NCI-H2081 treated with DMSO at 0.1 percent for 48 hours (cell line): ENCODE measurements around the gene EFNA3.

Experiments
- DNase-seq: peaks from one replicate; lab custom pipeline; 2025; lab: John Stamatoyannopoulos, UW

Gene EFNA3, protein sequence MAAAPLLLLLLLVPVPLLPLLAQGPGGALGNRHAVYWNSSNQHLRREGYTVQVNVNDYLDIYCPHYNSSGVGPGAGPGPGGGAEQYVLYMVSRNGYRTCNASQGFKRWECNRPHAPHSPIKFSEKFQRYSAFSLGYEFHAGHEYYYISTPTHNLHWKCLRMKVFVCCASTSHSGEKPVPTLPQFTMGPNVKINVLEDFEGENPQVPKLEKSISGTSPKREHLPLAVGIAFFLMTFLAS

DNA sequence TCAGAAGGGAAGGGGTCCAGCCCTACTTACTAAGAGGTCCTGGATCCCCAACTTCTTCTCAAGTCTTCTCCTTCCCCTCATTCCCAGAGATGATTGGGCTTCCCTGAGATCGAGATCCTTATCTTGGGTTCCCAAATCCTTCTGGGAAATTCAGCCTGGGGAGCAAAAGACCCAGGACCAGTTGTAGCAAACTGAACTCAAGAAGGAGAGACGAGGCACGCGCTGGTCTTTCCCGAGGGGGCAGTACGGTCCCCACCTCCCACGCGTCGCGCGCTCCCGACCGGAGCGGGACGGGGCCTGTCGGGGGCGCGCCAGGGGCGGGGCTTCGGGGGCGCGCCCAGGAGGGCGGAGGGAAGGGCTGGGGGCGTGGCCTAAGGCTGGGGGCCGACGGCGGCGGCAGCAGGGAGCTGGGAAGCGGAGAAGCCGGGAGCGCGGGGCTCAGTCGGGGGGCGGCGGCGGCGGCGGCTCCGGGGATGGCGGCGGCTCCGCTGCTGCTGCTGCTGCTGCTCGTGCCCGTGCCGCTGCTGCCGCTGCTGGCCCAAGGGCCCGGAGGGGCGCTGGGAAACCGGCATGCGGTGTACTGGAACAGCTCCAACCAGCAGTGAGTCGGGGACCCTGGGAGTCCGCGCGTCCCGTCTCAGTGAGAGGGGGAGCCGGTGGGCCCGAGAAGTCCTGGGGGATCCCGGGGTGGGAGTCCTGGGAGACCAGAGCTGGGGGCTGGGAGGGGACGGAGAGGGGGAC, at the start of gene EFNA3:
TSS of gene EFNA3 (plus strand) at position 369 of the 741 bp plus-strand sequence. CDS start at position 474, 105 bp downstream.
- no peak for DNase-seq

DNA sequence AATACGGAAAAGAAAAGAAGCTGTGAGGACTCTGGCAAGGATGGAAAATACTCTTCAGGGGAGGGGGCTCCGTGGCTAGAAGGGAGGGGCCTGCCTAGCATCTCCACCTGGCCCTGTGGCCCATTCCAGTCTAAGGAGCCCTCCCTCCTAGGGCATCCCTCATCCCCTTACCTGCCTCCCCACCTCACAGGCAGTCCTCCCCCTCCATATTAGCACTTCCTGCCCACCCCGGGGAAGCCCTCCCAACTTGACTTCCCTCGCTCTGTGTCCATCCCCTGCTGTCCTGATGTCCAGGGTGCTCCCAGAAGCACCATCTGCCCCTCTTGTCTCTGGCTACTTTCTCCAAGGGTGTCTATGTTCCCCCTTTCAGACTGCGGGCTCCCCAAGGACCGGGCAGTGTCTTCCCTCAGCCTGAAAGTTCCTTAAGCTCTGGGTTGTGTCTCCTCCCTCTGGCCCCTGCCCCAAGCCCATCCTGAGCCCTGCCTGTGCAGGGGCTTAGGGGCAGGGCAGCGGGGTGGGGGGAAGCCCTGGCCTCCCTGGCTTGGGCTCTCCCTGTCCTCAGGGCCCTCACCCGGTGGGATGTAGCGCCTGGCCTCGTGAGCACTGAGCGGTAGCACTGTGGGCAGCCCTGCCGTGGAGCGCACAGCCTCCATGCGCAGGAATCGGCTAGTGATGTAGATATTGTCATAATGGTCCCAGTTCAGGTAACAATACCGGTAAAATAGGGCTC, 49.0 kb upstream of the EFNA3 start:
- no peak for DNase-seq

DNA sequence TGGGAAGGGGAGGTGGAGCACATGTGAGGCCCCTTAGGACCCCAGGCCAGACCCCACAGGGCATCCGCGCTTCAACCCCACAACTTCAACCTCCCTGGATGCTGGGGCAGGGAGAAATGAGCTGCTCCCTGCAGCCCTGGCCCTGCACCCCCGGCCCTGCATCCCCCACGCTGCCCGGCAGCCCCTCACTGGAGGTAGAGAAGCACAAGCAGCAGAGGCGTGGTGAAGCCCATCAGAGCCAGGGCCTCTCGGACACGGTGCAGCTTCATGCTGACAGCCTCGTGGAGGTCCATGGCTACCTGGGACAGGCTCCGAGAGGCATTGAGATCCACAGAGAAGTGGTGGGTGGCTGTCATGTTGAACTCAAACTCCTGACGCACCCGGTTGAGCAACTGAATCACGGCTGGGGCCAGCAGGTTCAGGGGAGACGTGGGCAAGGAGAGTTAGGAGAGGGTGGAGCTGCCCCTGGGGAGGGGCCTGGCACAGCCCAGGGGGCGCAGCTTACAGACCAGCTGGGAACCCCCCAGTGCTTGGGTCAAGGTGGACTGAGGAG, 48.3 kb upstream of the EFNA3 start:
- DNase-seq, result no peak

DNA sequence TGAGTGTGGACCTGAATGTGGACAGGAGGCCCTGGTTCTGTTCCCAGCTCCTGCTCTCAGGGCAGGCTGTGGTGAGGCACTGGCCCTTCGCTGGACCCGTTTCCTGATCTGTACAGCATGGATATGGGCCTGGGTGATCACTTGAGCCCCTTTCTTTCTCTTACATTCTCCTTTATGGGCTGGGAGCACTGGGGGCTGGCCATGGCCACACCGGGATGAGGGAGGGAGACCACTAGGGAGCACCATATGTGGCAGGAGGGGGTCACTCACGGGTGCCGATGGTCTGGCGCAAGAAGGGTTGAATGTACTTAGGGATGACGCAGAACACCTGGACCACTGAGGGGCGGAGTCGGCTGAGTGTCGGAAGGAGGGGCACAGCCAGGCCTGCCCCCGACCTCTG, 47.7 kb upstream of the EFNA3 start:
- no peak for DNase-seq

DNA sequence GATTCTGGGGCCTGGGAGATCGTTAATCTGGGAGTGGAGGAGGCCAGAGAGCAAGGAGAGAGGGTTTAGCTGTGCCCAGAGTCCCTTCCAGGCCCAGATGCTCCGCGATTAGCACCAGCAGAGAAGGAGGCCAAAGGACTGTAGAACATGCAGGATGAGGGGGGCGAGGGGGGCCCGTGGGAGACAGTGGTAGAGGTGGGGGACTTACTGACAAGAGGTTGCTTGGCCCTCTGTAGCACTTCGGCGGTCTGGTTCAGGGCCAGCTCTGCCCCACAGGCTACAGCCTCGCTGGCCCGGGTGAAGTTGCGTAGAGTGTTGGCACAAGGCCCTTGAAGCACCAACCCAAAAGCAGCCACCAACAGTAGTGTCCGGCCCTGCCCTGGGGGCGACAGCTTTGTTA, 45.8 kb upstream of the EFNA3 start:
- no peak for DNase-seq

DNA sequence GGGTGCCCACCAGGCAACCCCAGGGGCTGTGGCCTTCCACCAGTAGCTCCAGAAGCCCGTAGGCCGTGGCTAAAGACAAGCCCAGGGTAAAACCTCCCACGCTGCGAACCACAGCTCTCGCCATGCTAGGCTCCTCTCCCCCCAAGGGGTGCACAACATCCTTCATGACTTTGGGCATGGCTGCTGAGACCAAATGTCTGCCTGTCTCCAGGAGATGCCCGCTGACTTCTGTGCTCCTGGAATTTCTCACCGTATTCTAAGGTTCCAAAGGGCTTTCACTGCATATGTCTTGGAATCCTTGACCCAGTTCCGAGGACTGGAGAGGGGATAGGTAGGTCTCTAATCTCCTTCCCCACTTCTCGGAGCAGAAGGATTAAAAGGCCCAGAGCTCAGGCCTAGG, 45.1 kb upstream of the EFNA3 start, which contains the start of the genes DCST1 and DCST2:
TSS of gene DCST1 (plus strand) at position 301 of the 400 bp plus-strand sequence. CDS start 213 bp downstream, outside the sequence.
TSS of gene DCST2 (minus strand) at position 258 of the 400 bp plus-strand sequence. CDS start at position 178, 80 bp downstream.
- DNase-seq, result no peak

DNA sequence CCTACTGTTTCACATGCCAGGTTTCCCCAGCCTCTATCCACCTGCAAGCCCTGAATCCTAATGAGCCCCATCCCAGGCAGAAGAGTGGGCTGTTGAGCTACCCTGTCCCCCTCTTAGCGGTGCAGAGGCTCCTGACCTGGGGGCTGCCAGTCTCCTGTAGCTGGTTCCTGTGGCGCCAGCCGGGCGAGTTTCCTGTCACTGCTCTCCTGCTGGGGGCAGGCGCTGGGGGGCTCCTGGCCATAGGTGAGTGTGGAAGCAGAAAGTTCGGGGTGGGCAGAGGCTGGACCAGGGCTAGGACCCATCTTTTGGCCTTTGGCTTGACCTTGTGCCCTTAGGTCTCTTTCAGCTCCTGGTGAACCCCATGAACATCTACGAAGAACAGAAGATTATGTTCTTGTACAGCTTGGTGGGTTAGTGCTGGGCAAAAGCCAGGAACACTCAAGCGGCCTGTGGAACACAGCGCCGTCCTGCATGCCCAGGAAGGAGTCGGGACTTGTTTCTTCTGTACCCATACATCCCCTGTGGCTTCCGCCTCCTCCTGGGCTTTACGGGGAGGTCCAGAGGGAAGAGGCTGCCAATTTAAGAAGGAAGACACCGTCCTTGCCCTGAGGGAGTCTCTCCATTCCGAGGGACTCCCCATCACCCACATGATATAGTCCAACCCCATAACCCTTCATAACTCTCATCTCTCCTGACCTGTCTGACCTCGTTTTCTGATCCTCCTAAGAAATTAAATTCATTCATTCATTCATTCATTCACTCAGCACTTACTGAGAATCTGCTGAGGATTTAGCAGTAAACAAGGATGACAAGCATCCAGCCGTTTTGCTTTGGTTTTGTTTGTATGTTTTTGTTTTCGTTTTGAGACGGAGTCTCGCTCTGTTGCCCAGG, 44.1 kb upstream of the EFNA3 start:
- DNase-seq, result no peak

DNA sequence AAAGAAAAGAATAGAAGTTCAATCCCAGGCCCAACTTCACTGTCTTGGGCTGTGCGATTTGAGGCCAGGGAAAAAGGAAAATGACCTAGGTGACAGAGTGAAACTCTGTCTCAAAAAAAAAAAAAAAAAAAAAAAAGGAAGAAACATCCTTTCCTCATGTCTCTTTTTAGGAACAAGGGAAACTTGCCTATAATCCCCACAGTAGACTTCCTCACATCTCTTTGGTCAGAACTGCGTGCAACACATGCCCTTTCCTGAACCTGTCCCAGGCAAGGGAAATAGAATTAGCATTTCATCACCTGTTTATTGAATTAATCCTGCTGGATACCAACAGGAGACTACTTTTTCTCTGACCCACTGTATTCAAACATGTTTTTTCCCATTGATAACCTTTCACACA, 42.7 kb upstream of the EFNA3 start:
- DNase-seq, result no peak

DNA sequence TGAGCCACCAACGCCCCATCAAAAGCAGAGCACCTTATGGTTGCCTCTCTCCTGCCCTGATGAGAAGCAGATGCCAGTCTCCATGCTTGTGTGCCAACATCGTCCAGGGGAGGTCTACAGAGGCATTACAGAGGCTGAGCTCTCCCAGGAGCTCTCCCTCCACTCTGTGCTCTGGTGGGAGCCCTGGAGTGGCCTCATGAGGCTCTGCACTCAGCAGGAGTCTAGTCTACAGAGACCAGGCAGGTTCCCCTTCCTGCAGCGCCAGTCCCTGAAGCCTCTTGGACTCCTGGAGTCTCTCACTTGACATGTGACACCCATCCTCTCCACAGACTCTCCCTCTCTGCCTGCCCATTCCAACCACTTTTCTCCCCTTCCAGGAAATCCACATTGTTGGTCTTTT, 41.6 kb upstream of the EFNA3 start:
- no peak for DNase-seq

DNA sequence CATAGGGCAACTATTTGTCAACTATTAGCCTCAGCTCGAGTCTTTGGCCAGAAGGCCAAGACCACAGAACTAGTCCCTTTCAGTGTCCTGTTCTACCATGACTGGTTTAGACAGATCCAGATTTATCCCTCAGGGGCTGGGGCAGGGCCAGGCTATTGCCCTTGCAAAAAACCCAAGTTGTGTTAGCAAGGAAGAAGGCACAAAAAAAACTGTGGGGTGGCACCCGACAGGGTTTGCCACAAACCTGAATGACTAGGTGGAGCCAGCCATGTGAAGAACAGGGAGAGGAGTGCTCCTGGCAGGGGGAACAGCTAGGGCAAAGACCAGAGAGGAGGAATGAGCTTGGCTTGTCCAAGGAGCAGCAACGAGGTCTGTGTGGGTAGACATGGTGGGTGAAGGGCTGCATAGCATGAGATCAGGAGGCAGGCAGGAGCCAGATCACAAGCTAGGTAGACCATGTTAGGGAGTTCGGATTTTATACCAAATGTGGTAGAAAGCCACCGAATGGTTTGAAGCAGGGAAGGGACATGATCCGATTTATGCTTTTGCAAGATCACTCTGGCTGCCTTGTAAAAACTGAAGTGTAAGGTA, 40.7 kb upstream of the EFNA3 start:
- DNase-seq, result no peak

DNA sequence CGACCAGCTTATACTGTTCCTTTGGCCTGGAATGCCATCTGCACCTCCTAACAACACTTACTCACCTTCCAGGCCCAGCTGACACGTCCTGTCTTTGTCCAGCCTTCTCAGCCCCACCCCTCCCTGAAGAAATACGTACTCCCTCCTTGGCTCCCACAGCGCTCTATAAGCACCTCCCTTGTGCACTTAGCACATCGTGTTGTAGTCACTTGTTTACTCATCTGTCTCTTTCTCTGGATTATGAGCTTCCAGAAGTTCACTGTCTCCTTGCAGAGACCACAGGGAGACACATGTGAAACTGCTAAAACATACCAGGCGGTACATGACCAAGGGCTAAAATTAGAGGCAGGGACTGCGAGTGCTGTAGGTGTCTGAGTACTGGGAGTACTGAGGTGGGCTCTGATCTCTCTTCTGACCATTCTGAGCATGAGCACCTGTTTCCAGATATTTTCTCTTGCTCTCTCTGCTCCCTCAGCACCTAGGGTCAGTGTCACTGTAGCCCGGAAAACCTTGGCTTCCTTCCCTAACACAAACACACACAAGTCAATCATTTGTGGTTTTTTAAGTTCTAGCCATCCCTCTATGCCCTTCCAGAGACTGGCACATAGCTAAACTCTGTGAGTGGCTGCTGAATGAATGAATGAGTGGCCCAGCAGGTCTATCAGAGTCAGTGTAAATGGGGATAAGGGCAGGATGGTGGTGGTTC, 39.9 kb upstream of the EFNA3 start:
- DNase-seq, result no peak

DNA sequence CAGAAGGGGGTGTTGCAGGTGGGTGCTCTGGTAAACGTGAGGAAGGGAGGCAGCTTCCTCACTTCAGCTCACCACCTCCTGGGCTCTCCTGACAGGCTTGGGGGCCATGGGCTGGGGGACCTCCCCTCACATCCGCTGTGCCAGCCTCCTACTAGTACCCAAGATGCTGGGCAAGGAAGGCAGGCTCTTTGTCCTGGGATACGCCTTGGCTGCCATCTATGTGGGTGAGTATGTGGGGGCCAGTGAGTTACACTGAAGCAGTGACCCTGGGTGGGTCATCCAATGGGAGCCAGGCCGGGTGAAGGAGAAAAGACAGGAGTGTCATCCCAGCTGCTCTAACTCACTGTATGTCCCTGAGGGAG, 39.3 kb upstream of the EFNA3 start:
- no peak for DNase-seq

DNA sequence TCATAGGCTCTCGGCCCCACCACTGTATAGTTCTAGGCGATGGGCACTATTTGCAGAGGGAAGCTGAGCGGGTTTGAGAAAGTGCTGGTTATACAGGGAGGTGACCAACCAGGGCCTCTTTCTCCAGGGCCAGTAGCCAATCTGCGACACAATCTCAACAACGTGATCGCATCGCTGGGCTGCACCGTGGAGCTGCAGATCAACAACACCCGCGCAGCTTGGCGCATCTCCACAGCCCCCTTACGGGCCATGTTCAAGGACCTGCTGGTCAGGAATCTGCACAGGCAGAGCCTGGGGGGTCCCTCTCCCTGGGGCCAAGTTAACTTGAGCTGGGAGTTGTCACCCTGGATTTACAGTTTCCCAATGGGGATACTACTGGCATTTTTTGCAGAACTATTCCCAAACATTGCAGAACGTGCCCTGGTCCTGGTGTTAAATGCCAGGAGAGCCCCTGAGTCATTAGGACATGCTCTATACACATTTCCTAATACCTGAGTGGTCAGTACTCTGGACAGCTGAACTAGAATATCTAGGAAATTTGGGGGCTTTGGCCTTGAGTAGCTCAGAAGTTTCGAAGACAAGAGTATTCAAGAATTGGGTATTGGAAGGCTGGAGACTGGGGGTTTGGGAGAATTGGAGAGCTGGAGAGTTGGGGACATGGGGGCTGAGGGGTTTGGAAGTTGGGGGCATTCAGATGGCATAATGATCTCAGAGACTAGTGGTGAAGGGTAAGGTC, 38.1 kb upstream of the EFNA3 start:
- no peak for DNase-seq

DNA sequence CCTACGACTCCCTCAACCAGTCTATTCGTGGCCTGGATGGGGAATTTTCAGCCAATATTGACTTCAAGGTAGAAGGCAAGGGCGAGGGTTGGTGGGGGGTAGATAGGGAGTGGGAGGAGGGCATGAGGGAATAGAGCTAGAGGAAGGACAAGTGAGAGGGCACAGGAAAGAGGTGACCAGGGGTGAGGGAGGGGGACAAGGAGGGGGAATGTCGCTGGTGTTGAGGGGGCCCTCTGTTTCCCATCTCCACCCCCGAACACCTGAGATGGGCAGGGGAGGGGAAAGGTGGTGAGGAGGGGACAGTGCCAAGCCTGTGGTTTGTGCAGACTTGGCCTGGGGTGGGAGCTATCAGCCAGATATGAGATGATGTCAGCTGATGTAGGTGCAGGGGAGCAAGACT, 35.8 kb upstream of the EFNA3 start:
- DNase-seq, result no peak

DNA sequence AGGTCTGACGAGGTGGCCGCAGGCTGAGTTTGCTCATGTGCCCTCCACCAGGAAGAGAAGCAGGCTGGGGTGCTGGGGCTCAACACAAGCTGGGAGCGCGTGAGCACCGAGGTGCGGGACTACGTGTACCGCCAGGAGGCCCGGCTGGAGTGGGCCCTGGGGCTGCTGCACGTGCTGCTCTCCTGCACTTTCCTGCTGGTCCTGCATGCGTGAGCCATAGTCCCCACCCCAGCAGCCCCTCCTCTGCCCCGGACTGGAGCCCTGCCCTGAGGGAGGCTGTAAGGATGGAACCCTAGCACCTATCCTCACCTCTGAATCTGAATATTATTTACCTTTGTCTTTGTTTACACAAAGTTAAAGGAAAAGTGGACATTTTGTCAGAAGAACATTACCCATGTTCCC, 35.3 kb upstream of the EFNA3 start:
- no peak for DNase-seq

DNA sequence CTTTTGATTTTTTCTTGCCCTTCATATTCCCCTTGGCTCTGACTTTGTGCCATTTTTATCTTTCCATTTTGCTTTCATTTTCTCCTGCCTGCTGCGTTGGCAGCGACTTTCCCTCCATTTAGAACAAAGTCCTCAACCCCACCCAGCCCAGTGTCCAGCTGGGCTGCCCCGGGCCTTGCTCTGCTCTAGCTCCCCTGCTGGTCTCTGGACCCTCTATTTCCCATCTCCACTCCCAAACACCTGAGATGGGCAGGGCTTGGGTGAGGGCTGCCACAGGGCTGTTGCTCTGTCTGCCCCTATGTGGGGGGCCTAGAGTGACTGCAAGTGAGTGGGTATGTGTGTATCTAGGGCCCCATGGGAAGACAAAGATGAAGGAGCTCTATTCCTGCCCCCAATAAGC, 34.8 kb upstream of the EFNA3 start:
- no peak for DNase-seq

DNA sequence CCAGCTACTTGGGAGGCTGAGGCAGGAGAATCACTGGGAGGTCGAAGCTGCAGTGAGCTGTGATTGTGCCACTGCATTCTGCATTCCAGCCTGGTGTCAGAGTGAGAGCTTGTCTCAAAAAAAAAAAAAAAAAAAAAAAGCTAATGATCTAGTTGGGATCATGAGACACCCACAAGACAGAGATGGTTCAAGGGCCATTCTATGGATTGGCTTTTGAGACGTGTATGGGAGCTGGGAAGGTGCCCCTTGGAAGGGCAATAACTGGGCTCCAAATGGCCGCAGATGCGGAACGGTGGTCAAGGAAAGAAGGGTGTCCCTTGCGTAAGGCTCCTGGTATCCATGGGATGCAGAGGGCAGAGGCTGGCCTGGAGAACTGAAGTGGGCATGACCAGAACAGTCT, 34.3 kb upstream of the EFNA3 start:
- no peak for DNase-seq

DNA sequence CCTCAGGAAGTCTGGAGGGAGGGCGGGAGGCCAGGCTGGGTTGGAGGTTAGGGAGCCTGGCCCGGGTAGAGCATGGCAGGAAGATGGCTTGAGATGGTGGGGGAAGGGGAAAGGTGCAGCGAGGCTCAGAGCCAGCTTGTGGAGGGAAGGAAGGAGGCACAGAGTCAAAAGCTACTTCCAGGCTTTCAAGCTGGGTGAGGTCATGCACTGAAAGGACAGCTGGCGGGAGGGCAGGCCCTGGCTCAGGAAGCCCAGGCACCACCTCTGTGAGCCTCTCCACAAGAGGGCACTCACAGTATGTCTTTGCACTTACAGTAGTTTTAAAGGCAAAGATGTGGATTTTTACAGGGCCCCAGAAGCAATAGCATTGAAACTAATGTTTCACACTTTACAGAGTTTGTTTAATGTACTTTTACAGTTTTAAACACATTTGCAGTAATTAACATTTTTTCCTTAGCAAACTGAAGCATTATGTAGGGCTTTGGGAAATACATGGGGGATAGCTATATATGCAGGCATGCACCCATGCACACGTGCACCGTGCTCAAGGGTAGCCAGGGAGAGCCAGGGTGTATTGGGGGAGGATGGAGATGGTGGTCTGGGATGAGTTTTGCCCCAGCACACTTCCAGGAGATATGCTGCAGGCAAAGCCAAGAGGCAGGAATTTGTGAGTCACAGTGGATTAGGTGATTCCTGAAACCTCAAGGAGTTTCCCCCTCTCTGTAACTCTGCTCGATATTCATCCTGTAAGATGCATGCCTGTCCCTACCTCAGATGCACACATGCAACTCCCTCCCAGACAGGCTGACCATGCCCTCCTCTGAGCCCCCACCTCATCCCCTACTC, 33.6 kb upstream of the EFNA3 start:
- no peak for DNase-seq
